GM21526 (cell line): Measurements from ENCODE around the gene MAGI2.

Experiments
- ATAC-seq: cut with Tn5 transposase; IDR thresholded peaks from one replicate; pipeline ENCODE4 v1.9.1; 2021; ENCODE audit warnings: moderate library complexity; ENCODE audit not compliant: unreplicated experiment, low FRiP score

The MAGI2 gene

DNA sequence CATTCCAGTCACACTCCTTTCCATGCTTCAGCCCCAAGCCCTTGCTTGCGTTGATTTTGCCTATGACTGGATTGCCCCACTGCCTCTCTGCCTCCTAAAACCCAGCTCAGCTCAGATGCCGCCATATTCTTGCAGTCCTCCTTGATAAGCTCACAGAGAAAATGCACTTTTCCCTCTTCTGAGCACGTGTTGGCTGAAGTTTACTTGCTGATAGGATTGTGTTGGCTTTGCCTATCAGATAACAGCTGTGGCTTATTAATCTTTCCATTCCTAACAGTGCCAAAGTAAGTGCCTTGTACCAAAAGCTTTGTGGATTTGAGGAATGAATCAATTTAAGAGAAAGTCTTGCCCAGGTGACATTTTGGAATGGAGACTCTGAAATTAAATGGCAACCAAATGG, 1405.7 kb downstream of the MAGI2 start:
- ATAC-seq = no peak

DNA sequence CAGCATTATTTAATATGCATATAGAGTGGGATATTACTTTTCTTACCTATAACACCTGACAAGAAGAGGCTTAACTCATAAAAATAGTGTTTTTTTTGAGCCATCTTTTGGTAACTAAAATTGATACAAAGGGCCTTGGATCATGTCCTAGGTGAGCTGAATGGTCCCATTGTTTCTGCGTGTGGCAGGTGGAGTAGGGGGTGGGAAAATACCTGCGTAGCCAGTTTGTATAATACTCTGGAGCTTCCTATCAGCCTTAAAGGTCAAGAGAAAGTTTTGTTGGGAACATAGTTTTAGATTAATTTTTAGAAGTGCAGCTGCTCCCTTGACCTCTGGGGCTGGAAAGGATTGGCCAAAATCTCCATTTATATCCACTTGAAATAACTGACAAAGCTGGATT, 1410.3 kb downstream of the MAGI2 start:
- no peak for ATAC-seq

DNA sequence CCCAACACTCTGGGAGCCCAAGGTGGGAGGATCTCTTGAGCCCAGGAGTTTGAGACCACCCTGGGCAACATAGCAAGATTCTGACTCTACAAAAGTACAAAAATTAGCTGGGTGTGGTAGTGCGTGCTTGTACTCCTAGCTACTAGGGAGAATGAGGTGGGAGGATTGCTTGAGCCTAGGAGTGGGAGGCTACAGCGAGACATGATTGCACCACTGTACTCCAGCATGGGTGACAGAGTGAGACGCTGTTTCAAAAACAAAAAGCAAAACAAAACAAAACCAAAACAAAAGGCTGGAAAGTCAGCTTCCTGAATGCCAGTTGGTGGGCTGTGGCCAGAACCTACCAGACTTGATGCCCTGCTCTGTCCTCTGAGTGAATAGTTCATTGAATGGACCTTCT, 1412.0 kb downstream of the MAGI2 start:
- no peak for ATAC-seq

DNA sequence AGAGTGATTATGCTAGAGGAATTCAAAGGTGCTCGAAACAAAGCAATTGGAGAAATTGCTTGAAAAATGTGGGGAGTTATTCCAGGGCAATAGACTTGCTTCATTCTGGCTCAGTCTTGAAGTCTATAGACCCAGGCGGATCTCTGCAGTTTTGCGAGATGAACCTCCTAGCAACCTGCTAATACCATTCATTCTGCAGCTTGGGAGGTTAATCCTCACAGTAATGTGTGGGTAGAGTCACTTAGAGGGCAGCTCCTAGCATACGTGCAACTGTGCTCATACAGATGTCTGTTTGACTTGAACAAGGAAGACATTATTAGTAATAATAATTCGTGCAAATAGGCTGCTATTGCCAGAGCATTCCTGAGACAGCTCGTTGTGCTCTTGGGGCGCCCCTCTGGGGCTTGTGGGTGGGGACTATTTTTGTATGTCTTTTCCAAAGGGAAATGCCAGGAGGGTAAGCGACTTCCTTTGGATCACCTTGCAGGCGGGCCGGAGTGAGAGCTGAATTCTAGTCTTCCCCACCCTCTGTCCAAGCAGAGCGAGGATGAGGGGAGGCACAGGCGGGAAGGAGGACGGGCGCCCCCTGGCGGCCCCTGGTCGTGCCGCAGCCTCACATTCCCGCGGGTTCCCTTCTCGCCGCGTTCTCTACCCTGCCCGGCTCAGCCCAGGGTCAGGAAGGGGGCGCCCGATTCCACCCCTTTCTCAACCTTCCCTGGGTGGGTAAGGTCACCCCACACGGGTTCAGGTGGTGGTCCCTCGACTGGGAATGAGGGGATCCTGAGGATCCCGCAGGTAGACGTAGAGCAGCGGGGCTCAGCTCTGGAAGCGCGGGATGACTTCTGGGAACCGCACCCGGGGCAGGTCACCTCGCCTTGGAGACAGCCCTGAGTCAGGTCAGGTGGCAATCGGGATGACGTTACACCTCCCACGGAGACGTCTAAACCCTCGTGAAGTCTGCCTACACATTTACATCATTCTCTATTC, 1413.4 kb downstream of the MAGI2 start:
- peak; percentile 91 for ATAC-seq

DNA sequence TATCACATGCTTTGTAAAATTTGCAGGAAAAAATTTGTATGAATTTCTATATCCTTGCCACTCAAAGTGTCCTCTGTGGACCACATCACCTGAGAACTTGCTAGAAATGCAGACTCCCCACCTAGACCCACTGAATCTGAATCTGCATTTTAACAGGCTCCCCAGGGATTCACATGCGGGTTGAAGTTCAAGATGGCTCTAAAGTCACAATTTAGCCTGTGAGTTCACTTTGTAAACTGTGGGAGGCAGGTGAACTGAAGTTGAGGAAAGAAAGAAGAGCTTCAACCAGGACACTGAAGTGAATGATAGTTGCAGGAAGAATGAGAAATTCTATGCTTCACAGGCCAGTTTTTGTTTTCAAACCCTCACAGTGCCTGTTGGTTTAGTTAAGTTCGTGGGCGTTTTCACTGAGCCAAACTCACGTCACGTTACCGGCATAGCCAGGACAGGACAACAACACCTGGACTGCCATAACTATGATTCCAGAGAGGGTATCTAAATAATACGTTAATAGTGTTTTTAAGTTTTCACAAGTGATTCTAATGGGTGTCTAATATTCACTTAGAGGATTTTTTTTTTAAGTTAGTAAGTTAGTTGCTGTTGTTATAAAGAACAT, 1414.9 kb downstream of the MAGI2 start:
- ATAC-seq = no peak

DNA sequence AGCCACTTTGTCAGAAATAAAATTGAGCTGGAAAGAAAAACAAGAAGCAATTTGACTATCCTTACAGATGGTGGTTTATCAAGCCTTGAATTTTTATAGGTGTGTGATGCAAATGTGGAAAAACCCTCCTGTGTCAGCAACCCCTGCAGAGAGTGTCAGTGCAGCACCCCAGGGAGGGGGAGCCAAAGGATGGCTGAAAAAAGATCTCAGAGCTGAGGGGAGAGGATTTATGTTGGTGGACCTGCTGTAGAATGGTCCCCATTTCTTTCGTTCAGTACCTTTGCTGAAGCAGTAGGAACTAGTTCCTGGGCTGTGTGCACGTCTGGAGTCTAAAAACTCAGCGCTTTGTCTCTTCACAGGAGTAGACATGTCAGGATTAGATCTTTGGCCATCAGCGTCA, 1415.9 kb downstream of the MAGI2 start:
- no peak for ATAC-seq

DNA sequence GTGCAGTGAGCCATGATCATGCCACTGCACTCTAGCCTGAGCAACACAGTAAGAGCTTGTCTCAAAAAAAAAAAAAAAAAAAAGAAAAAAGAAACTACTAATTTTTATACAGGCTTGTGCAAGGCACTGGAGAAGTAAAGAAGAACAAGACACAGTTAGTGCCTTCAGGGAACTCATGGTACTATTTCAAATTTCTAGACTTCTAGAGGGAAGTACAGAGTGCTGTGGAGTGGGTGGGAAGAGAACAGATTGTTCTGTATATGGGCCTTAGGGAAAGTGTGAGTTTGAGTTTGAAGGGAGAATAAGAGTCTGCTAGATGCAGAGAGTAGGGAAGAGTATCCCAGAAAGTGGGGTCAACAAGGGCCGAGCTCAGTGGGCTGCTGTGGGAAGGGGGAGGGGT, 1420.1 kb downstream of the MAGI2 start:
- no peak for ATAC-seq

DNA sequence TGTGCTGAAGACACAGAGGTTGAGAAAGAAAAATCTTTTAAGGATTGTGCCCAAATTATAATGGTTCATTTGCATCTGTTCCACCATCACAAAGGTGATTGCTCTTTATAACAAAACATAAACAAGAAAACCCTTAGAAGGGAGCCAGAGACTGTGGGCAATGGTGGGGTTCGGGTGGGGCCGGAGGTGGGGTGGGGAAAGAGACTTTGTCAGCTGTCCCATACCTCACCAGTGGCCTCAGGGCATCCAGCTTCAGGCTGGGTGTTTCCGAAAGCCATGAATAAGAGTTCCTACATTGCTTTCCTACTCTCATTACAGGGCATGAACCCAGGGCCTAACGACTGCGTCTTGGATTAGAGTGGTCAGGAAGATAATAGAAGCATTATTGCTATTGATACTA, 1427.0 kb downstream of the MAGI2 start:
- ATAC-seq = no peak

DNA sequence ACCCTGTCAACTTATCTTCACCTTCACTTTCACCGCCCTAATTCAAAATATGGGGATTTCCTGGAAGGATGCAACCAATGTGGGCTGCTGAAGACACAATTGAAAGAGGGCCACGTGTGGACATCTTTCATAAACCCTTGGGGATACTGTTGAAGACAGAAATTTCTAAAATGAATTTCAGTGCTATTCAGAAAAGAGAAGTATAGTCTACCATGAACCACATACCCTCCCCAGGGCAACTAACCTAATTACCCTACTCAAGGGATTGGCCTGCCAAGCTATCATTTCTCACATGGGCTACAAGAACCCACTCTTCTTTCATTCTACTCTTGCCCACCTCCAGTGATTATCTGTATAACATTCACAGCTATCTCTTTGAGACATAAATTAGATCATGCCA, 1428.9 kb downstream of the MAGI2 start:
- ATAC-seq = no peak

DNA sequence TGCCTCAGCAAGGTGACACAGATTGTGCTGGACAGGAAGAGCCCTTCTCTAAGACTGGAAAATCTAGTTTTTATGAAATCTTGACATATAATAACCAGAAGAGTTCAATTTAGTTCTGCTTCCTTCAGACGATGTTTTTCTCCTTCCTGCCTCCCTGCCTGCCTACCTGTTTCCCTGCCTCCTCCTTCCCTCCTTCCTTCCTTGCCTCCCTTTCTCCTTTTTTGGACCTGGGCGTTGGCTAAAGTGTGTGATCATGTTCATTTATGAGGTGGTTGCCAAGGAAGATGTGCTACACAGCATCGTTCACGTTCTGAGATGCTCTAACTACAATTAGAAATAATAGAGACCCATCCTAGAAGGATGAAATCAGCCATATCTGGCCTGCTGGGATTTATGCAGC, 1430.3 kb downstream of the MAGI2 start:
- no peak for ATAC-seq

DNA sequence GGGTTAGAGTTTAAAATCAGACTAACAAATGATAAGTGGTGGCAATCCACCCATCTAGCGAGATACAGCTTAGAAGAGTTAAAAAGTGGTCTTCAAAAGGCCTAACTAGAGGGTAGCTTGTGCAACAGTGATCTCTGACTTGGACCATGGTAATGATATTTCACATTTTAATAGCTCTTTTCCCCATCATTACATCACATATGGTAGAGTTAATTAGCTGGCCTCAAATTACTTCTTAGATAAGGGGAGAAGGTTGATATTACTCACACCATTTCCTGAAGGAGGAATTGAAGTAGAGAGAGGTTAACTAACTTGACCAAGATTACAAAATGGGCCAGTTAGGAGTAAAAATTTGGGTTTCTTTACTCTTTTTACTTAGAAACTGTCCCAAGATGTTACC, 1431.3 kb downstream of the MAGI2 start:
- ATAC-seq = no peak

DNA sequence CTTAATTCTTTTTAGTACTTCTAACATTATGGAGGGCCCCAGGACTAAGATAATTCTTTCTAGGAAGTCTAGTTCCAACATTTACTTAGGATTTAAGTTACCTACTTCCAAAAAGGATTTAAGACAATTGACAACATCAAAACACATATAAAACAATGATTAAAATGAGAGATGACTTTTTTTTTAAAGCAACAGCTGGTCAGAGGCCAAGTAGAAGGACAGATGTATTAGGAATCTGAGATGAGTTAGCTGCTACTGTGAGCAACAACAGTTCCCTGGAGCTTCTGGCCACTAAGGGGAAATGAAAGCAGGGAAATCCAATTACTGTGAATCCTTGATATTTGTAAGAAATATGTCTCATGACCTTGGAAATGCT, 1432.6 kb downstream of the MAGI2 start:
- no peak for ATAC-seq

DNA sequence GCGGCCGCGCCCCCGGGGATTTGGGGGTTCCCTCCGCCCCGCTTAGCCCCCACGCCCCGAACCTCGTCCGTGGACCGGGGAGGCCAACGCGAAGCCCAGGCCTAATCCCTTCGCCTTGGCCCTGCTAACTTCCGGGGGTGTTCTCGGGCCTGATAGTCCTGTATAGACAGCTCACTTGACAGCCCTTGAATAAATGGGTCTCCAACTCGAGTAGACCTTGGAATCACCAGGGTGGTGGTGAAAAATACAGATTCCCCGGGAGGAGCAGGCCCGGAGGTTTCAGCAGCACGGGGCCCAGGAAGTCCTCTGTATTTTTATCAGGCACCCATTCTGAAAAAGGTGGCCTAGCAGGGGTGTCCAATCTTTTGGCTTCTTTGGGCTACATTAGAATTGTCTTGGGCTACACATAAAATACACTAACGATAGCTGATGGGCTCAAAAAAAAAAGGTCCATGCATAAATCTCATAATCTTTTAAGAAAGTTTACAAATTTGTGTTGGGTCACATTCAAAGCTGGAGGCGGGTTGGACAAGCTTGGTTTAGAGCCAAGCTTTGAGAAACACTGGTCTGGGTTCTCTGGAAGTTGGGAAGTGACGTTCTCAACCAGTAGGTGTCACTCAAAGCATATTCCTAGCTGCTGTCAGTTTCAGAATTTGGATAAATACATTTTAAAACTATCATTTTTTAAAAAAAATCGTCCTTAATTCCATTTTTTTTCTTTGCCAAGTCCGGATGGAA, 1433.2 kb downstream of the MAGI2 start:
- peak; percentile 57 for ATAC-seq

DNA sequence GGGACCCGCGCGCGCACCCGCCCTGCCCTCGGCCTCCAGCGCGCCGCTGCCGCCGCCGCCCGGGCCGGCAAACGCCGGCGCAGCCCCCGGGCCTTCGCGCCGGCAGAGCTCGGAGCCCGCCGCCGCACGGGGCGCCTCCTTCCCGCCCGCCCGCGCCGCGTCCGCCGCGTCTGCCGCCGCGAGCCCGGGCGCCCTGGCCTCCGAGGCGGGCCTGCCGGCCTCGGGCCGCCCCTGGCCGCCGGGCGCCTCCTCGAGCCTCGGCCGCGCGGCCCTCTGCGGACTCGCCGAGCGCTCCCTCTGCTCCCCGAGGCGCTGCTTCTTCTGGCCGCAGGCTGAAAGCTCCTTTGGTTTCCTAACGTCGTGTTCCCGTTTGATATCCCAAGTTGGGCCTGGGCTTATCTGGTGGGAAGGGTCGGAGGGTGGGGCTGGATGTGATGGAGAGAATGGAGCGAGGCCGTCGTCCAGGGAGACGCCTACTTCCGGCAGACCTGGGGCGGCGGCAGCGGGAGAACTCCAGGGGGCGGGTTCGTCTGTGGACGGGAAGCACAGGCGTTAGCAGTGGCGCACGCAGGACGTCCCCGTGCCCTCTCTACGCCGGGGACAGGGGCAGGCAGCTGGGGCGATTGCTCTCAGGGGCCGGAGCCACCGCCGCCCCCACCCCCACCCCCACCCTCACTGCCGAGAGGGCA, 1433.9 kb downstream of the MAGI2 start:
- peak; percentile 79 for ATAC-seq

DNA sequence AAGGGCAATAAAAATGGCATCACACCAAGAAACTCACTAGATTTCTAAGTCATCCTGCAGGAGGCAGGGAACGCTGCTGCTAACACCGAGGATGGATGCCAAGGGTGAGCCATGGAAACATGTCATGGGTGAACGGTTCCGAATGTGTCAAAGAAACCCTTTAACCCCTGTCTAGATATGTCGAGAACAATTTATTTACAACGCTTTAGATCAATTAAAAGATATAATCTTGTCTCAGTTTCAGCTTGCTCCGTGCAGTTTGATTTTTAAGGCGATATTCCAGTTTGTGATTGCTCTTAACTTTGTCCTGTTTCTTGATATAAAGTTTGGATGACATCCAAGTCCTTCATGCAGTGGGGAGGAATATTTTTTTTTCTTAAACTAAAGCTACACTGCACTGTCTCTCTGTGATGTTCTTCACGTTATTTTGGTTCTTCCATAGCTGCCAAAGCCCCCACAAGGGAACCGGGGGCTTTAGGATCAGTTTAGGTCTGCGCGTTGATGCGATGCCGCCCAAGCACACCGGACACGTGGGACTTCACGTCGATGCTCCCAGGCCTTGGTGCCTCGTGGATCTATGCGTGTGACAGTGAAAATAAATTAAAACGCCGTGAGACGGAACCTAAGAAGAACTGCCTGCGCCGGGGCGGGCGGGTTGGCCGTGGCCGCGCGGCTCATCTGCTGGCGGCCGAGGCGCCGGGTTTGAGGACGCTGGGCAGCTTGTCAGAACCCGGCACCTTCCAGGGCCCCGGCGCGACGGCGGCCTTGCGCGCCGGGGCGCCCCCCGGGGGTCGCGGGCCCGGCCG, 1434.6 kb downstream of the MAGI2 start:
- ATAC-seq = no peak

DNA sequence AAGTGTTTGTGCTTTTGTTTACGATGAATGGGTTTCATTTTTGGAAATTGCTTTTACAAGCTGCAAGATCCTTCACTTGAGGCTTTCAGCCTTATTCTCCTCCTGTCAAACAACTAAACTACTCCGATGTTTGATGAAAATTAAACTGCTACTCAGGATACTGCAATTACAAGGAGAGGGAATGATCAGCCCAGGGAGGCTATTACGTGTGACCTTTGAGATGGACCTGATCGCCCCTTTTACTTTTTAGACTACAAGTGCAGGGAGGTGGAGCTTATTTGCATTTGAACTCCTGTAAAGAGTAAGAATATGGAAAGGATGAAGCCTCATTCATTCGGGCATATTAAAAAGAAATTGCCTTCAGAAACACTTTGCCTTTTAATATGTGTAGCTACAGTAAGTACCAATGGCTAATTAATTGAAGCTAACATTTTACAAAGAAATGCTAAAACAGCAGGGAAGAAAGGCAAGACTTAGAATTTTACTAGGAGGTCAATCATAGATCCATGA, 1435.8 kb downstream of the MAGI2 start:
- no peak for ATAC-seq

DNA sequence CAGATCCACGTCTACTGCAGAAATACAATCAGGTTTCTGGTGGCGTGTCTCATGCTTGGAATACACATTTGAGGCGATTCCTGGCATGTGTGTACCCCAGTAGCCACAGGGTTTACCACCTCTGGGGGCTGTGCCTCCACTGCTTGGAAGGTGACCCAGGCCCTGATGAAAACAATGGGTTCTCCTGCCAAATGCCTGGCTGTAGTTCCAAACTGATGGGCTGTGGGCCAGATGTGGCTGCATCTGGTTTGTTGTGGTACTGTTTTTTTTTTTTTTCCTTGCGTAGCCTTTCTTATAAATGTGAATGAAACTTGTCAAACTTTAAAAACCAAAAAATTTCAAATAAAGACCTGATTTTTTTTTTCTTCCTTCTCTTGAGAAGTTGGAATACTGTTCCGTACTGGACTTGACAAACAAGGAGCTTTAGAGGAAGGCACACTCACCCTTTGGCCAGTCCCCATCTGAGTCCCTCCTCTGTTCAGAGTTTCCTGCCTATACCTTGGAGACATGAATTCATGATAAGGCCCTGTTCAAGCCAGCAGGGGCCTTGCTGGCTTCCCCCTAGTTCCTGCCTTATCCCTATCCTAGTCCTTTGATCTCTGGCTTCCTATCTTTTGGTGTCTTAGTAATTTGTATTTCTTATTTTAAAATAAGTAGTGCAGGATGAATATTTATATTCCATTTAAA, 1437.8 kb downstream of the MAGI2 start:
- ATAC-seq = no peak

DNA sequence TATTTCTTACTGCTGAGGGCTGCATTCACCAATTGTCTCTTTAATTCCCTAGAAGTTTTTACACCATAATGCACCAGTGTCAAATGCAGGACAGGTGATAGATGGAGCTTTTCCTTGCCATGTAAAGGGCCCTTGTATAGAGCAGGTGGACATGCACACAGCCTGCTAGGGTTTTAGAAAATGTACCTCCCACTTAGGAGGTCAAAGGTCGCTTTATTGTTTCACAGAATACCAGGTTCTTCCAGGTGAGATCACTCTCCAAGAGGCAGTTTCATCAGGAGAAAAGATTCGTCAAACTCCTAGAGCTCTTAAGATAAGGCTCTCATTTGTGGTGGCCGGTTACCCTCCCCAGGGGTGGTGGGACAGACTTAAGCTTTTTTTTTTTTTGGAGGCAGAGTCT, 1439.1 kb downstream of the MAGI2 start:
- no peak for ATAC-seq

DNA sequence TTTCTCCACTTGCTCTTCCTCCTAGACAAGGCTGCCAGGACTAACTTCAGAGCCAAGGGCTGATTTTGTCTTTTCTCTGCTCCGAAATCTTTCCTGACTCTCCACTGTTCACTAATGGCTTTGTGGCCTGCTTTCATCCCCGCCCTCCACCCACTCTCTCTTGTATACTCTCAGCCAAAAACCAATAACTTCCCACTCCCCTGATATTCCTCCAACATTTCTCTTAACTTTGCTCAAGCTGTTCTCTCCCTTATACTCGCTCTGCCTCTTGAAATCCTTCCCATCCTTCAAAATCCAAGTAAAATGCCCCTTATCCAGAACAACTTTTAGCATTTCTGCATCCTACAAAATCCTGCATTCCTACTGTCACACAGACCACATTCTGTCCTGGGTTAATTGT, 1440.1 kb downstream of the MAGI2 start:
- ATAC-seq = no peak
